HG03097 (cell line): ENCODE measurements around the gene ANXA1.

Source experiments
- ATAC-seq: cut with Tn5 transposase; IDR thresholded peaks from one replicate; pipeline ENCODE4 v1.9.1; 2021; ENCODE audit not compliant: unreplicated experiment, low FRiP score

Gene ANXA1

GRCh38 chr9:73202980-73203379 is 51.3 kb downstream of the ANXA1 start:
- no peak for ATAC-seq

DNA sequence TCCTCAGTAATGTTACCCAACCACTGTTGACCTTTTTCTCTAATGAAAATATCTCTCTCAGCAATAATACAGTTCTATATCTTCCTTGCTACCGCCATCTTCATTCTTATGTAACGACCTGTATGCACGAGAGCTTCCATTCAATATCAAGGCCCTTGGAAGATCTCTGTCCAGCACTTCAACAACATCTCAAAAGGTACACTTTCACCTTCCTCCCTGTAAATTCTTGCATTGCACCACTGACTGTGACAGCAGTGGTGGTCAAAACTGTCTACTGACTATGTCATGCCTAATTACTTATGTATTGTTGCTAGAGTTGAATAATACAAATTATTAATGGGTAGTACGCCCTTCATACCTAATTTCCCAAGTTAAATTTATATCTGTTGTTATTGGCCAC is 53.3 kb downstream of the ANXA1 start:
- no peak for ATAC-seq

- no peak for ATAC-seq
These were observed 55.2 kb downstream of the ANXA1 start for GRCh38 chr9:73206851-73207250.

DNA sequence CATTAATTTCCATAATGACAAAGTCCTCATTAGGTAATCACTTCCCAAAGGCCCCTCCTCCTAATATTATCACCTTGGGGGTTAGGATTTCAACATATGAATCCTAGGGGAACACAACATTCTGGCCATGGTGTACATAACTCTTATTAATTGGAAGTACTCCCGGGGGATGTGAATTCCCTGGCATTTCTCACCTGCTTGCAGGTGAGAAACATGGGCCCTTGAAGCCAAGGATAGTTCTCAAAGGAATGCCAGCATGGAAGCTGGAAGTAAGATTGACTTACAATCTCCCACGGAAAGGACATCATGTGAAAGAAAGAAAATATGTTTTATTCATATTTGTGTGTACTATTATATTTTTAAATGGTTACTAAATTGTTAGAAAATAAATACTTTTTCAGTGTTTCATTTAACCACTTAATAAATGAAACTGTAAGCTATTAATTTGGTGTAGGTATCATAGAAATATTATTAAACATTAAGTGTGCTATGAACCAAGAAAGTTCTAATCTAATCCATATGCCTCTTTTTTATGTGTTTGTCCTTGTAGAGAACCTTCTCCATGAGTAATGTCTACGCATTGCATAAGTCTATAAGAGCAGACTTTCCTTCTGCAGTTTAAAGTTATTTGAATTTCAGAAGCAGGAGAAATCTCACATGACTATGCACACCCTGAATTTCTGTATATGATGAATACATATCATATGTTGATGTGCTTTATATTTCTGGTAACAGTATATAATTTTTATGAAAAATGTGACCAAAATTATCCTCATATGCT is 59.4 kb downstream of the ANXA1 start:
- no peak for ATAC-seq

DNA sequence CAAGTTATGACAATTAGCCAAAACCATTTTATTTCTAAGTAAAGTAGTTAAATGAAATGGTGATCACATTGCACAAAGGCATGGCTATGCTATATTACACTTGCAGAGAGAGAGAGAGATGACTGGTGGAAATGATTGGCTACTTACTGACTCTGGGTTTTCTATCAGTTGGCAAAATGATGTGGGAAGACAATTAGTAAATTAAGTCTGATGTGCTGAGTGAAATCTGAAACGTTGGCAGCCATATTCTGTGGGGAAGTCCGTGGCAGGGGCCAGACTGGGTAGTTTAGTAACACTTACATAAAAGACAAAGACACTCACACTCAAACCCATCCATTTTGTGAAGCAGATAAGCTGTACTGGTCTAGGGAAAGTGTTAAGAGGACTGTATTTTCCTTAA is 61.6 kb downstream of the ANXA1 start:
- no peak for ATAC-seq

- ATAC-seq, result no peak
These were observed 63.6 kb downstream of the ANXA1 start for GRCh38 chr9:73215249-73215648.

DNA sequence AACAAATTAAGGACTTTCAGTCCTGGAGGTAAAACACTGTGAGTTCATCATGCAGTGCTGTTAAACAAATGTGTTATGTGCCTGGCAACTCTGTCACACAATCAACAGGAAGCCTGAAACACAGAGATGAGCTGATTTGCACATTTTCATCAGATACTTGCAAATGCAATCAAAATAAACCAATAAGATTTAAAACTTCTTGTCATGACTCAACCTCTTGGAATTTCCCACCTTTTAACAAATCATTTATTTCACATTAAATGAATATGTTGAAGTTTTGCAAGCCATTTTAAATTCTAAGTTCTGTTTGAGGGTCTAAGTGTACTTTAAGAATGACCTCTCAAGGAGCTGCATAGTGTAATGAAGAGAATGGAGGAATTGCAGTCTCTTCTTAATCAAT is 64.4 kb downstream of the ANXA1 start:
- no peak for ATAC-seq
